ENCODE data around the gene OR6S1.
"Not testable (repeated sequence)": the region's sequence is repeated elsewhere in the genome, so short reads cannot be mapped to it uniquely, and the experiment has no call there.

OR6S1 gene

GRCh38 chr14:20608383-20609110 lies 32.9 kb downstream of the OR6S1 start:
- no peak for DNase-seq

GRCh38 chr14:20607617-20608016 lies 33.9 kb downstream of the OR6S1 start:
- DNase-seq, result no peak

GRCh38 chr14:20606902-20607242 lies 34.6 kb downstream of the OR6S1 start:
- DNase-seq, result no peak

GRCh38 chr14:20606190-20606901 lies 35.1 kb downstream of the OR6S1 start:
- DNase-seq, result no peak

- no peak for DNase-seq
These were observed 37.4 kb downstream of the OR6S1 start for GRCh38 chr14:20603813-20604690.

- no peak for DNase-seq
These were observed 38.9 kb downstream of the OR6S1 start for GRCh38 chr14:20602583-20602982.

GRCh38 chr14:20601522-20601921 lies 40.0 kb downstream of the OR6S1 start:
- DNase-seq, result no peak

- no peak for DNase-seq
These were observed 44.4 kb downstream of the OR6S1 start for GRCh38 chr14:20597108-20597507.

- DNase-seq, result not testable (repeated sequence)
These were observed 45.8 kb downstream of the OR6S1 start for GRCh38 chr14:20595726-20596125.

- no peak for DNase-seq
These were observed 48.9 kb downstream of the OR6S1 start for GRCh38 chr14:20592574-20592973.

- DNase-seq, result no peak
These were observed 50.3 kb downstream of the OR6S1 start, which contains the start of gene RNASE12 for GRCh38 chr14:20591235-20591634. Gene RNASE12, minus strand, starts transcription at chr14:20591376. Its CDS starts 653 bp downstream, at chr14:20590723.

Measured in activated T-cell treated with anti-CD3 and anti-CD28 coated beads, Interleukin-2, amount 50 U/mL, for 1 hour (primary cell).